ENCODE data around the gene RNF180.

GRCh38 chr5:64125521-64125920, 40.1 kb upstream of the RNF180 start:
- TF ChIP-seq EZH2 (IDR thresholded peaks at IDR 0.05) (no peak), POLR2AphosphoS5 (IDR thresholded peaks at IDR 0.05; ENCODE audit: borderline replicate concordance, low read depth, low read length) (no peak)
